Measurements from ENCODE around the gene PALM2AKAP2.

PALM2AKAP2 gene

DNA sequence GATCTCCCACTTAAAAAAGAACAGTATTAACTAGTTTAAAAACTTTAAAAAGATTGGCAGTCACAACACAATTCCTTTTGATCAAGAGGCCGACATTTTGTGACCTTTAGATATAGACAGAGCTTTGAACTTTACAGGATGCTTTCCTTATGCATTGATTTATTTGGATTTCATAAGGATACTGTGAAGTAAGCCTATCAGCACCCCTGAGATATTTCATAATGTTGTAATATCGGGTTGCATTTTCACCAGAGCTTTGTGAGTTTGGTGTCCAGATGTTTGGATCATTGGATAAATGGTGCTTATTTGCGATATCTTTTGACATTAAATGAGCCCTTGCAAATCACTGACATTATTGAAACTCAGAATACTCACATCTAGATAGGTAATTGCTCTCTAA is 7.7 kb downstream of the PALM2AKAP2 start:
- Histone ChIP-seq H2AFZ (ENCODE audit: low read length) (no peak overlapping the region), H4K20me1 (ENCODE audit: insufficient read depth, low read length, poor library complexity, severe bottlenecking) (no peaks in the 10 kb centered on the region), H3F3A (ENCODE audit: low read depth) (no peaks in the 10 kb centered on the region), H3K27me3 (ENCODE audit: insufficient read depth, low read length, poor library complexity, severe bottlenecking) (no peaks in the 10 kb centered on the region), H3K4me1 (ENCODE audit: insufficient read depth, low read length, poor library complexity, severe bottlenecking) (no peaks in the 10 kb centered on the region), H3K9me2 (replicated peaks; ENCODE audit: low read depth, low read length) (no peaks in the 10 kb centered on the region), H3K9me3 (ENCODE audit: insufficient read depth, low read depth, low read length) (no peaks in the 10 kb centered on the region), H3K36me3 (ENCODE audit: insufficient read depth, low read length) (no peaks in the 10 kb centered on the region), H3K4me2 (ENCODE audit: low read depth, low read length, poor library complexity, severe bottlenecking) (no peak overlapping the region), H3K9ac (ENCODE audit: low read depth, low read length, poor library complexity, severe bottlenecking) (no peak overlapping the region), H3K79me2 (ENCODE audit: insufficient read depth, low read length) (no peaks in the 10 kb centered on the region), H3K4me3 (ENCODE audit: low read length, poor library complexity, severe bottlenecking) (no peak overlapping the region)
- TF ChIP-seq CTCF (conservative IDR thresholded peaks at IDR 0.05; ENCODE audit: low read length) (no peak), EZH2phosphoT487 (IDR thresholded peaks at IDR 0.05; ENCODE audit: borderline replicate concordance) (no peak)

DNA sequence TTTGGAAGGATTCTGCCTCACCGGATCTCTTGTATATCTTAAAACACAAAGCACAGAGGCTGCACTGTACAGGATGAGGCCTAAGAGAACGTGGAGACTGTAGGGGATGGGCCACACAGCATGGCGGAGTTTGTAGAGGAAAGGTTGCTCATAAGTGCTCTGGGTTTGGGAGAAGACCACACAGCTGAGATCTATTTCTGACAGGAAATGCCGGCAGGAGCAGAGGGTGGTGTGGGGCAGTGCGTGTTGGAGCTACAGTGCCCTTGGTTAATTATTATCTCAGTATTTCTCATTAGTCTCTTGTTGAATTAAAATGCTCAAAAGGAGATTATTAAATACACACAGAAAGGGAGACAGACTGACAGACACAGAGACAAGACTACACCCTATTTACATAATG is 9.6 kb downstream of the PALM2AKAP2 start:
- TF ChIP-seq CTCF (conservative IDR thresholded peaks at IDR 0.05; ENCODE audit: low read length) (no peak), EZH2phosphoT487 (IDR thresholded peaks at IDR 0.05; ENCODE audit: borderline replicate concordance) (no peak)
- Histone ChIP-seq H3K9ac (ENCODE audit: low read depth, low read length, poor library complexity, severe bottlenecking) (no peak overlapping the region), H3K4me2 (ENCODE audit: low read depth, low read length, poor library complexity, severe bottlenecking) (no peak overlapping the region), H3K27me3 (ENCODE audit: insufficient read depth, low read length, poor library complexity, severe bottlenecking) (no peaks in the 10 kb centered on the region), H3K9me2 (replicated peaks; ENCODE audit: low read depth, low read length) (no peaks in the 10 kb centered on the region), H3K4me3 (ENCODE audit: low read length, poor library complexity, severe bottlenecking) (no peak overlapping the region), H3K9me3 (ENCODE audit: insufficient read depth, low read depth, low read length) (no peaks in the 10 kb centered on the region), H4K20me1 (ENCODE audit: insufficient read depth, low read length, poor library complexity, severe bottlenecking) (no peaks in the 10 kb centered on the region), H2AFZ (ENCODE audit: low read length) (no peak overlapping the region), H3K79me2 (ENCODE audit: insufficient read depth, low read length) (no peaks in the 10 kb centered on the region), H3F3A (ENCODE audit: low read depth) (no peaks in the 10 kb centered on the region), H3K4me1 (ENCODE audit: insufficient read depth, low read length, poor library complexity, severe bottlenecking) (no peaks in the 10 kb centered on the region), H3K36me3 (ENCODE audit: insufficient read depth, low read length) (no peaks in the 10 kb centered on the region)

DNA sequence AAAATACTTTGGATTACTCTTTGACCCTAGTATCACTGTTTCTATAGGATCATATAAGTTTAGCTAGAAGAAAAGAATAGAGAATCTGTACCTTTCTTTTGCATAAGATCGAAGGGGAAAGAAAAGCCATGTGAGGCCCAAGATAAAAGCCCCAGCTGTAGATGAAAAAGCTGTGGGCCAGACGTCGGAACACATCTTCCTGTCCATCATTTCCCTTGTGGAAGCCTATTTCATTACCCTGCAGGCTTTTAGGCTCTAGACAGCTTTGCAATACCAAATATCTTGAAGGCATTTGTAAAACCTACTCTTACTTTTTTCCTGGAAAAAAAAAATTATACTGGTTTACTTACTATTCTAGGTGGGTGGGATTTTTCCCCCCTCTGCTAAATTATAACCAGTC is 10.0 kb downstream of the PALM2AKAP2 start:
- Histone ChIP-seq H3K4me3 (ENCODE audit: low read length, poor library complexity, severe bottlenecking) (no peak overlapping the region), H3K9ac (ENCODE audit: low read depth, low read length, poor library complexity, severe bottlenecking) (no peak overlapping the region), H3K79me2 (ENCODE audit: insufficient read depth, low read length) (no peaks in the 10 kb centered on the region), H3K36me3 (ENCODE audit: insufficient read depth, low read length) (no peaks in the 10 kb centered on the region), H3K4me1 (ENCODE audit: insufficient read depth, low read length, poor library complexity, severe bottlenecking) (no peaks in the 10 kb centered on the region), H3K9me3 (ENCODE audit: insufficient read depth, low read depth, low read length) (no peaks in the 10 kb centered on the region), H3F3A (ENCODE audit: low read depth) (no peaks in the 10 kb centered on the region), H2AFZ (ENCODE audit: low read length) (no peak overlapping the region), H3K9me2 (replicated peaks; ENCODE audit: low read depth, low read length) (no peaks in the 10 kb centered on the region), H3K4me2 (ENCODE audit: low read depth, low read length, poor library complexity, severe bottlenecking) (no peak overlapping the region), H4K20me1 (ENCODE audit: insufficient read depth, low read length, poor library complexity, severe bottlenecking) (no peaks in the 10 kb centered on the region), H3K27me3 (ENCODE audit: insufficient read depth, low read length, poor library complexity, severe bottlenecking) (no peaks in the 10 kb centered on the region)
- TF ChIP-seq CTCF (conservative IDR thresholded peaks at IDR 0.05; ENCODE audit: low read length) (no peak), EZH2phosphoT487 (IDR thresholded peaks at IDR 0.05; ENCODE audit: borderline replicate concordance) (no peak)
